Panc1 (cell line): ENCODE results near the gene SLC25A12. TPM values are rescaled to one million over a fixed set of nuclear protein-coding genes. Genes with fewer than 3 reads are reported as not detected.

Experiments
- ATAC-seq: fragments of 200-7000 bp; cut with Tn5 transposase; 2 replicates; pipeline ENCODE4 v1.9.1; 2020; ENCODE audit warnings: mild to moderate bottlenecking, moderate library complexity
- BruUV-seq: library from RNA; stranded (reverse); fragments of 400-500 nt; replicated peaks from 2 replicates; lab custom pipeline; 2021; lab: Mats Ljungman, UMichigan
- CTCF ChIA-PET: fragments of 300-600 bp; sonication (Branson Sonifier 250); formaldehyde crosslinking; loops from one replicate; lab custom pipeline; 2022; ENCODE audit warnings: antibody characterized with exemption; lab: Charles Lee
- POLR2A ChIA-PET: fragments of 300-600 bp; sonication (Branson Sonifier 250); formaldehyde crosslinking; loops from one replicate; lab custom pipeline; 2022; ENCODE audit warnings: antibody characterized with exemption; lab: Charles Lee
- DNase-seq: peaks from one replicate; pipeline ENCODE4 v3.0.0-alpha.2; 2010; ENCODE audit warnings: low read depth, low spot score
- H3K27ac ChIP-seq: 2 replicates; pipeline ENCODE4 v1.5.1; 2011; ENCODE audit warnings: mild to moderate bottlenecking, low read length, inconsistent platforms
- H3K27me3 ChIP-seq: fragments of 200-500 bp; sonication (Bioruptor generic); 2 replicates; pipeline ENCODE4 v1.6.0; 2014; ENCODE audit warnings: low read length, inconsistent platforms; ENCODE audit not compliant: control insufficient read depth, insufficient read depth
- H3K36me3 ChIP-seq: fragments of 200-500 bp; sonication (Bioruptor generic); 2 replicates; pipeline ENCODE4 v1.5.1; 2014; ENCODE audit warnings: inconsistent platforms, mild to moderate bottlenecking, low read length, moderate library complexity; ENCODE audit not compliant: control insufficient read depth, insufficient read depth
- H3K4me1 ChIP-seq: 2 replicates; pipeline ENCODE4 v1.5.1; 2011; ENCODE audit warnings: inconsistent platforms, mild to moderate bottlenecking, low read length, moderate library complexity; ENCODE audit not compliant: control insufficient read depth, insufficient read depth
- H3K4me3 ChIP-seq, 2 experiments: 2 replicates each; pipeline ENCODE4 v1.5.1; 2011 to 2012; ENCODE audit warnings: low read depth in 2 of 2, low read length in 2 of 2, mild to moderate bottlenecking in 2 of 2, inconsistent platforms in 1 of 2, moderate library complexity in 1 of 2
- H3K9me3 ChIP-seq: fragments of 200-500 bp; sonication (Bioruptor generic); 2 replicates; pipeline ENCODE4 v1.5.1; 2014; ENCODE audit warnings: low read depth, mild to moderate bottlenecking, inconsistent platforms, low read length, moderate library complexity; ENCODE audit not compliant: control insufficient read depth, insufficient read depth
- POLR2AphosphoS5 ChIP-seq: IDR thresholded peaks from 2 replicates; pipeline ENCODE4 v1.6.1; 2012; ENCODE audit warnings: mild to moderate bottlenecking, low read depth, low read length, moderate library complexity
- SIN3A ChIP-seq: IDR thresholded peaks from 2 replicates; pipeline ENCODE4 v1.6.1; 2012; ENCODE audit warnings: low read depth, mild to moderate bottlenecking, low read length, moderate library complexity, borderline replicate concordance; ENCODE audit not compliant: insufficient read depth
- TCF7L2 ChIP-seq: IDR thresholded peaks from 2 replicates; pipeline ENCODE4 v1.6.1; 2011; ENCODE audit warnings: mild to moderate bottlenecking, low read depth, low read length, inconsistent platforms
- in situ Hi-C: cut with HindIII; loops from 2 replicates; pipeline ENCODE4 v1.10.0; 2016; ENCODE audit warnings: low sequenced_read_pairs, low pct_unique_long_range_greater_than_20kb
- intact Hi-C: fragments of 100-400 bp; cut with micrococcal nuclease; formaldehyde crosslinking; loops from one replicate; pipeline ENCODE4 v1.10.0; 2022; ENCODE audit not compliant: unreplicated experiment
- total RNA-seq: library from RNA; stranded (reverse); gene quantifications from one replicate; pipeline ENCODE4 v1.2.1, GENCODE V29; 2021; ENCODE audit not compliant: unreplicated experiment
- TF ChIP-seq, protein P1 (sequence below): fragments of 450-650 bp; IDR thresholded peaks from 2 replicates; pipeline ENCODE4 v1.5.1; 2017; ENCODE audit warnings: mild to moderate bottlenecking
- TF ChIP-seq, protein P2 (sequence below), 2 experiments: IDR thresholded peaks; 2 replicates each; pipeline ENCODE4 v1.6.1; 2011 to 2012; ENCODE audit warnings: low read depth in 2 of 2, control low read depth in 1 of 2, low read length in 1 of 2, mild to moderate bottlenecking in 1 of 2, moderate library complexity in 1 of 2; ENCODE audit not compliant: insufficient read depth in 1 of 2

The SLC25A12 gene
- total RNA-seq, 1 experiment from 2014 or later = 17.8 TPM

DNA sequence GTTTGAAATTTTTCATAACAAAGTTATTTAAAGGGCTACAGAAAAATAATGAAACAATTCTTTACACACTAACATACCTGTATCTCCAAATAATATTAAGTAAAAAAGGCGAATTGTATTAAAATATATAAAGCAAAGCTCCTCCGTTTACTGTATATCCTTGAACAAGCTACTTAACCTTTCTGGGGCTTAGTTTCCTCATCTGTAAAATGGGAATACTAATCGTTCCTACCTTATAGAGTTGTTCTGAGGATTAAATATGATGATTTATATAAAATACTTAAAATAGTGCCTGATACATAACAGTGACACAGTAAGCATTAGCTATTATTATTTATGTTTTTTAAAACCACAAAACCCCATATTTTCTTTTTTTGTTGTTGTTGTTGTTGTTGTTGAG, 13.3 kb downstream of the SLC25A12 start:
- Histone ChIP-seq H3K9me3 (no peaks in the 10 kb centered on the region), H3K27me3 (no peaks in the 10 kb centered on the region), H3K4me3 (no peak overlapping the region), H3K36me3 (no peaks in the 10 kb centered on the region), H3K27ac (no peak overlapping the region), H3K4me1 (peaks cover 5% of the 10 kb centered on the region; the same call in 1 of the 2 replicates)
- ATAC-seq (no peak), DNase-seq (no peak)
- intact Hi-C loops (no loop called here), in situ Hi-C loops (no loop called here)
- BruUV-seq = no TSS peak
- ChIA-PET POLR2A (no interaction called here), CTCF (no interaction called here)
- TF ChIP-seq TCF7L2 (no peak), SIN3A (no peak)

DNA sequence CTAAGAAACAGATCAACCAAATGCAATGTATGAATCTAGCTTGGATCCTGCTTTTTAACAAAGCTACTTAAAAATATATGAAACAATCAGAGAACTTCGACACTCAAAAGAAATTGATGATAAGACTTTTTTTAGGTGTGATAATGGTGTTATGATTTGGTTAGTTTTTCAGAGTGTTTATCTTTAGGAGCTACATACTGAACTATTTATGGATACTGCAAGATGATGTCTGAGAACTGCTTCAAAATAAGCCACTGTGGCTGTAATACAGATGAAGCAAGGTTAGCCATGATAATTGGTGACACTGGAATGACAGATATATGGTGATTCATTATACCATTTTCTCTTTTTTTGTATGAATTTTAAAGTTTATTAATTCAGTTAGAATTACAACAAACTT, 14.2 kb downstream of the SLC25A12 start:
- H3K36me3 ChIP-seq = no peaks in the 10 kb centered on the region
- in situ Hi-C loops = no loop called here
- POLR2A ChIA-PET = interaction anchor here (0.6 kb wide), 1 partner anchor 18 kb away, joined by 13 read pairs; no protein-coding TSS in a partner anchor
- no peaks in the 10 kb centered on the region for H3K9me3 ChIP-seq
- no peak overlapping the region for H3K4me3 ChIP-seq
- H3K27ac ChIP-seq = no peak overlapping the region
- intact Hi-C loops = no loop called here
- H3K27me3 ChIP-seq = no peaks in the 10 kb centered on the region
- H3K4me1 ChIP-seq = peaks cover 5% of the 10 kb centered on the region; the same call in 1 of the 2 replicates
- TF ChIP-seq, protein P1, sequence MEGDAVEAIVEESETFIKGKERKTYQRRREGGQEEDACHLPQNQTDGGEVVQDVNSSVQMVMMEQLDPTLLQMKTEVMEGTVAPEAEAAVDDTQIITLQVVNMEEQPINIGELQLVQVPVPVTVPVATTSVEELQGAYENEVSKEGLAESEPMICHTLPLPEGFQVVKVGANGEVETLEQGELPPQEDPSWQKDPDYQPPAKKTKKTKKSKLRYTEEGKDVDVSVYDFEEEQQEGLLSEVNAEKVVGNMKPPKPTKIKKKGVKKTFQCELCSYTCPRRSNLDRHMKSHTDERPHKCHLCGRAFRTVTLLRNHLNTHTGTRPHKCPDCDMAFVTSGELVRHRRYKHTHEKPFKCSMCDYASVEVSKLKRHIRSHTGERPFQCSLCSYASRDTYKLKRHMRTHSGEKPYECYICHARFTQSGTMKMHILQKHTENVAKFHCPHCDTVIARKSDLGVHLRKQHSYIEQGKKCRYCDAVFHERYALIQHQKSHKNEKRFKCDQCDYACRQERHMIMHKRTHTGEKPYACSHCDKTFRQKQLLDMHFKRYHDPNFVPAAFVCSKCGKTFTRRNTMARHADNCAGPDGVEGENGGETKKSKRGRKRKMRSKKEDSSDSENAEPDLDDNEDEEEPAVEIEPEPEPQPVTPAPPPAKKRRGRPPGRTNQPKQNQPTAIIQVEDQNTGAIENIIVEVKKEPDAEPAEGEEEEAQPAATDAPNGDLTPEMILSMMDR = no peak
- TF ChIP-seq, protein P2, sequence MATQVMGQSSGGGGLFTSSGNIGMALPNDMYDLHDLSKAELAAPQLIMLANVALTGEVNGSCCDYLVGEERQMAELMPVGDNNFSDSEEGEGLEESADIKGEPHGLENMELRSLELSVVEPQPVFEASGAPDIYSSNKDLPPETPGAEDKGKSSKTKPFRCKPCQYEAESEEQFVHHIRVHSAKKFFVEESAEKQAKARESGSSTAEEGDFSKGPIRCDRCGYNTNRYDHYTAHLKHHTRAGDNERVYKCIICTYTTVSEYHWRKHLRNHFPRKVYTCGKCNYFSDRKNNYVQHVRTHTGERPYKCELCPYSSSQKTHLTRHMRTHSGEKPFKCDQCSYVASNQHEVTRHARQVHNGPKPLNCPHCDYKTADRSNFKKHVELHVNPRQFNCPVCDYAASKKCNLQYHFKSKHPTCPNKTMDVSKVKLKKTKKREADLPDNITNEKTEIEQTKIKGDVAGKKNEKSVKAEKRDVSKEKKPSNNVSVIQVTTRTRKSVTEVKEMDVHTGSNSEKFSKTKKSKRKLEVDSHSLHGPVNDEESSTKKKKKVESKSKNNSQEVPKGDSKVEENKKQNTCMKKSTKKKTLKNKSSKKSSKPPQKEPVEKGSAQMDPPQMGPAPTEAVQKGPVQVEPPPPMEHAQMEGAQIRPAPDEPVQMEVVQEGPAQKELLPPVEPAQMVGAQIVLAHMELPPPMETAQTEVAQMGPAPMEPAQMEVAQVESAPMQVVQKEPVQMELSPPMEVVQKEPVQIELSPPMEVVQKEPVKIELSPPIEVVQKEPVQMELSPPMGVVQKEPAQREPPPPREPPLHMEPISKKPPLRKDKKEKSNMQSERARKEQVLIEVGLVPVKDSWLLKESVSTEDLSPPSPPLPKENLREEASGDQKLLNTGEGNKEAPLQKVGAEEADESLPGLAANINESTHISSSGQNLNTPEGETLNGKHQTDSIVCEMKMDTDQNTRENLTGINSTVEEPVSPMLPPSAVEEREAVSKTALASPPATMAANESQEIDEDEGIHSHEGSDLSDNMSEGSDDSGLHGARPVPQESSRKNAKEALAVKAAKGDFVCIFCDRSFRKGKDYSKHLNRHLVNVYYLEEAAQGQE (IDR thresholded peaks at IDR 0.05; ENCODE audit: insufficient read depth in 1 of 2, low read depth in 2 of 2, low read length in 1 of 2) = no peak
- no peak for TF ChIP-seq POLR2AphosphoS5
- TF ChIP-seq SIN3A = no peak
- no peak for TF ChIP-seq TCF7L2
- no TSS peak for BruUV-seq
- ATAC-seq (no peak), DNase-seq (no peak)
- CTCF ChIA-PET = no interaction called here

DNA sequence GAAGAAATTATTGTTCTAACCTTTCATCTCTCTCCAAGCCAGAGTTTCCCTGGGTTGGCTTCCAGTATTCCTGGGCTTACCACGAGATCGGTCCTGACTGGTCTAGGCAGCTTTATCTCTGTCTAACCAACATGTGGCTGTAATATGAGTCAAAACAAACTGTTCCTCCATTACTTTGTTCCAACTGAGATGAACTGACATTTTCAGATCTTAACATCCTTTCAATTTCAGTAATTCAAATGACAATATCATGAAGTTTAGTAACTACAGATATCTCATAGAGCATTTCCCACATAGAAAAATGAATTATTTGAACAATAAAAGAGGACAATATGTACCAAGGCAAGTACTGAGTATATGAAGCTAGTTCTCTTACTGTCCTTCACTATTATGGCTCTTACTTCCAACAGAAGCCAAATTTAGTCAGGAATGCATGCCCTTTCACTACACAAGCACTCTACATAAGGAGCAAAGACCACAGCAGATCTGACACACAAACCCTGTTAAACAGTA, 15.5 kb downstream of the SLC25A12 start:
- Histone ChIP-seq H3K9me3 (no peaks in the 10 kb centered on the region), H3K4me1 (peaks cover 5% of the 10 kb centered on the region; the same call in 1 of the 2 replicates), H3K36me3 (no peaks in the 10 kb centered on the region), H3K27ac (no peak overlapping the region), H3K4me3 (no peak overlapping the region), H3K27me3 (no peaks in the 10 kb centered on the region)
- no TSS peak for BruUV-seq
- peak; percentile 58; the same call in 1 of the 2 replicates for ATAC-seq
- TF ChIP-seq SIN3A = no peak
- TF ChIP-seq POLR2AphosphoS5 = no peak
- TF ChIP-seq, protein P1 = no peak
- TF ChIP-seq, protein P2 (IDR thresholded peaks at IDR 0.05; ENCODE audit: insufficient read depth in 1 of 2, low read depth in 2 of 2, low read length in 1 of 2) = no peak
- TF ChIP-seq TCF7L2 = no peak
- CTCF ChIA-PET = no interaction called here
- in situ Hi-C loops = no loop called here
- no peak for DNase-seq
- POLR2A ChIA-PET = no interaction called here
- intact Hi-C loops = no loop called here
